GM19324 (cell line): ENCODE results near the gene ARMC12.

Experiments used
- ATAC-seq: cut with Tn5 transposase; IDR thresholded peaks from one replicate; pipeline ENCODE4 v1.9.1; 2021; ENCODE audit warnings: mild to moderate bottlenecking, moderate library complexity; ENCODE audit not compliant: unreplicated experiment, low FRiP score

ARMC12 gene

GRCh38 chr6:35771343-35771627 is 34.5 kb downstream of the ARMC12 start:
- ATAC-seq, result no peak

GRCh38 chr6:35774116-35774794 is 37.4 kb downstream of the ARMC12 start:
- no peak for ATAC-seq

- ATAC-seq, result no peak
Measured at GRCh38 chr6:35775031-35775430, 38.2 kb downstream of the ARMC12 start.

GRCh38 chr6:35776364-35777215 is 39.8 kb downstream of the ARMC12 start, which contains the start of gene CLPSL2:
Gene CLPSL2 (plus strand): TSS chr6:35776598. CDS start chr6:35776619, 21 bp downstream.
- ATAC-seq, result no peak

GRCh38 chr6:35777356-35778102 is 40.7 kb downstream of the ARMC12 start:
- no peak for ATAC-seq

DNA sequence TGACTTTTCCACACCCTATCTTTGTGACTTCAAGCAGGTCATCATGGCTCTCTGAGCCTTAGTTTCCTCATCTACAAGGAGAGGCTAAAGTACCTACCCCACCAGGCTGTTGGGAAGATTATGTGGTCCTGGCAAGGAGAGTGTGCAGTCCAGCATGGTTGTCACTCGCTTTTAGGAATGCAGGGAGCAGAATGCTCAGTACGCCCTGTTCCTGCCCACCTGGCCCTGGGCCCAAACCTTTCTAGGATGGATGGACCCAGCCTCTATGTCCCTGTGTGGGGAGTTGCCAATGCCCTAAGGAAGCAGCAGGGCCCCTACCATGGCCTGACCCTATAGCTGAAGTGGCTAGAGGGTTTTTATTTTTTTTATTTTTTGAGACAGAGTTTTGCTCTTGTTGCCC is 41.6 kb downstream of the ARMC12 start:
- ATAC-seq, result no peak

GRCh38 chr6:35780719-35781118 is 43.9 kb downstream of the ARMC12 start, which contains the start of gene CLPSL1:
Gene CLPSL1 (plus strand): TSS chr6:35781019. CDS start chr6:35781111, 92 bp downstream.
- no peak for ATAC-seq

- no peak for ATAC-seq
Measured at GRCh38 chr6:35781290-35781689, 44.5 kb downstream of the ARMC12 start.

GRCh38 chr6:35782424-35782823 is 45.6 kb downstream of the ARMC12 start:
- ATAC-seq, result no peak

GRCh38 chr6:35784200-35784599 is 47.4 kb downstream of the ARMC12 start:
- no peak for ATAC-seq

DNA sequence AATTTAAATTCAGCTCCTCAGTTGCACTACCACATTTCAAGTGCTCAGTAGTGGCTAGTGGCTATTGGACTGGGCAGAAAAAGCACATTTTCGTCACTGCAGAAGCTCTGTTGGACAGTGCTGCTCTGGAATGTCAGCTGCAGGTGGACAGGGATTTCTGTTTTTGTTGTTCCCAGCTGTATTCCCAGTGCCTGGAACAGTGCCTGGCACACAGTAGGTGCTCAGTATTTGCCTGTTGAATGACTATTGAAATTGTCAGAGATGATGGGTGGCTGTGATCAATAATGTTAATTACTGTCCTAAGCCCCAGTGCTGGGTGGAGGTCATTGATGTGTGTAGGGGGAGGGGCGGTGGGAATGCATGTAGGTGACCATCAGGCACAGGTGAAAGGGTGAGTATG is 49.4 kb downstream of the ARMC12 start:
- no peak for ATAC-seq

DNA sequence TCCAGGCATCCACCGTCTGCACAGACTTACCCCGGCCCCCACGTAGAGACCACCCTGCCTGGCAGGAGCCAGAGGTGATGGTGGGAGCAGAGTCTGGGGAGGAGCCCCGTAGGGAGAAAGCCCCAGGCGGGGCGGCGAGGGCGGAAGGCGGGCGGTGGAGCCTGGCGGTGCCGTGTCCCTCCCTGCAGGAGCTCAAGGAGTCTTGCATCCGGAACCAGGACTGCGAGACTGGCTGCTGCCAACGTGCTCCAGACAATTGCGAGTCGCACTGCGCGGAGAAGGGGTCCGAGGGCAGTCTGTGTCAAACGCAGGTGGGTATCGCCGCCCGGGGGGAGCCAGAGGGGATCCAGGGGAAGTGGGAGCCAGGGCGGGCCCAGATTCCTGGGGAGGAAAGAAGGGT is 50.0 kb downstream of the ARMC12 start:
- ATAC-seq, result no peak

DNA sequence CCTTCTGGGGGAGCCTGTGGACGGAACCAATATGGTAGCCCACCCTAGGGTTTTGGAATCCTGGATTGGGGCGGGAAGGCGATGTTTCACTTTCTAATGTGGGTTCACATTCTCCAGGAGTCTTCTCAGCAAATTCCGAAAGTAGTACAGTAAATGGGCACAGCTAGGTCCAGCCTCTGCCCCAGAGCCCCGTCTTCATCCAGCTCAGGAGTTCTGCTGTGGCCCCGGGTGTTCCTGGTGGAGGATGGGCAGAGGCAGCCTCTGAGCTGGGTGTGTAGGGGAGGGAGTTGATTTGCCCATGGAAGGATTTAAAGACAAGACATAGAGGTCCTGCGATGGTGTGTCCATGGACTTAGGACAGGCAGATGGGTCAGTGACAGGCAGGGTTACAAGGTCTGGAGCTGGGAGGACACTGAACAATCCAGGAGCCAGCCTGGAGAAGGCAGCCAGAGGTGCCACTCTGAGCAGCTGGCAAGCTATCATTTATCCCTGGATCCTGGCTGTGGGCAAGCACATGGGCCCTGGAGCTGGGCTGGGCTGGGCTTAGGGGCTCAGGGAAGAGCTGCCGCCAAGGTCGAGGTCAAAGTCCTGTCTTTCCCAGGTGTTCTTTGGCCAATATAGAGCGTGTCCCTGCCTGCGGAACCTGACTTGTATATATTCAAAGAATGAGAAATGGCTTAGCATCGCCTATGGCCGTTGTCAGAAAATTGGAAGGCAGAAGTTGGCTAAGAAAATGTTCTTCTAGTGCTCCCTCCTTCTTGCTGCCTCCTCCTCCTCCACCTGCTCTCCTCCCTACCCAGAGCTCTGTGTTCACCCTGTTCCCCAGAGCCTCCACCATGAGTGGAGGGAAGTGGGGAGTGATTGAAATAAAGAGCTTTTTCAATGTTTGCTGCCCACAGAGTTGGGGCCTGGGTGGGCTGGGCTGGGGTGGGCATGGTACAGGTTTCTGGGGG is 50.7 kb downstream of the ARMC12 start:
- ATAC-seq, result no peak

GRCh38 chr6:35788423-35788982 is 51.7 kb downstream of the ARMC12 start:
- ATAC-seq, result no peak

DNA sequence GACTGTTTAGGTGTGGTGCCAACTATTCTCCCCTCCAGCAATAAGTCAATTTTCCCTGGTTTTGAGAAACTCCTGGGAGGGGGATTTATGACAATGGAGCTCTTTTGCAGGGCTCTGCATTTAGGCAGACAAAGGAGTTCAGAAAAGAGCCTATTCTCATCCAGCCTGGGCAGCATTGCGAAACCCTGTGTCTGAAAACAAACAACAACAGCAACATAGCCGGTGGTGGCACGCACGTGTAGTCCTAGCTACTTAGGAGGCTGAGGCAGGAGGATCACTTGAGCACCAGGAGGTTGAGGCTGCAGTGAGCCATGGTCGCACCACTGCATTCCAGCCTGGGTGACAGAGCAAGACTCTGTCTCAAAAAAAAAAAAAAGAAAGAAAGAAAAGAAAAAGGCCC is 53.9 kb downstream of the ARMC12 start:
- ATAC-seq, result no peak

DNA sequence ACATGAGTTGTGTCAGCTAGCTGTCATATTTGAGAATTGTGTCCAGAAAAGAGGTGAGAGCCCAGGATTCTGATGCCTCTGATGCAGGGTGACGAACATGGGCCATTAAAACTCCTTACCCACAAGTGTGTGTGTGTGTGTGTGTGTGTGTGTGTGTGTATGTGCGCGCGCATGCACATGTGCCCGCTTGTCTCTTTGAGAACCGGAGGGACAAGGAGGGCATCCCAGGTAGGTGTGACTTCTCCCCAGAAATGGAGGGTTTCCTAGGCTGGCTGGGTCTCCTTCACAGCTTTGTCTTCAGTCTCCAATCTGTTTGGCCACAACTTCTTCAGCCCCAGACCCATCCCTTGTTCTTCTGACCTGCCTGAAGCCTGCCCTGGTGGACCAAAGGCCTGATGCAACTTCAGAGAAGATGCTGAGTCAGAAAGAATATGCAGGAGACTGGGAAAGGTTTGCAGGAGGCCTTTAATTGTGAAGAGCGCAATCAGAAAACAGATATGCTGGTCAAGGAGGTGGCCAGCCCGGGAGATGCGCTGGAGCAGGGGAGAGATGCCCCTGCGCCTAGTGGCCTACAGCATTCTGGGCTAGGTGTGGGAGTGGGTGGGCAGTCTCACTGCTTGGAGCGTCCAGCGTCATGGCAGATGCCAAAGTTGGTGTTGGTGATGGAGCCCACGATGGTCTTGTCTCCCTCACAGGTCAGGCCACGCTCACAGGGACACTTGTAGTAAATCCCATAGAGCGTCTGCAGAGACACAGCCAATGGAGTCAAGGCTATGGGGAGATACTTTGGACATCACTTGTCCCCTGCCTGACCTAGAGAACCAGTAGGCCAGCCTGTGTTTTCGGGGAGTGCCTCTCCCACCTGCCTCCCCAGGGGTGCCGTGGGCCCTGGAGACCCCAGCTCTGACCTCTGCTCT is 58.0 kb downstream of the ARMC12 start:
- ATAC-seq, result no peak

GRCh38 chr6:35795453-35796071 is 58.7 kb downstream of the ARMC12 start:
- ATAC-seq, result no peak

DNA sequence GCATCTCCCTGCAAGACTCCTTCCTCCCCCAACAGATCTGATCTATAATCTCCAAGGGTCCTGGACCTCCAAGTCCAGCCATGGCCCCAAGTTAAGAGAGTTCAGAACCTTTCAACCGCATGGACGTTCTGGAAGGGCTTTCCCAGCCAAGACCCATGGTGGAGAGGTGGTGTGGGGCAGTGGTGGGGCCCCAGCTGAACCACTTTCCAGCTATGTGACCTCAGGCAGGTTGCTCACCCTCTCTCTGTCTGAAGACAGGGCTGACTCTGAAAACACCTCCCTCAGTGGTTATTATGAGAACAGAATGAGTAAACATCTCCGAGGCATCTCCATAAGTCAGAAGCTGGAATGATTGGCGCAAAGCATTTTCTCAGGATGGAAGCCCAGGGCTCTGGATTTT is 59.4 kb downstream of the ARMC12 start:
- no peak for ATAC-seq
